SW480 (cell line): ENCODE data around the gene PNISR.

Experiments used
- DNase-seq: peaks from one replicate; pipeline ENCODE4 v3.0.0-alpha.2; 2016; ENCODE audit warnings: low spot score

Gene PNISR

DNA sequence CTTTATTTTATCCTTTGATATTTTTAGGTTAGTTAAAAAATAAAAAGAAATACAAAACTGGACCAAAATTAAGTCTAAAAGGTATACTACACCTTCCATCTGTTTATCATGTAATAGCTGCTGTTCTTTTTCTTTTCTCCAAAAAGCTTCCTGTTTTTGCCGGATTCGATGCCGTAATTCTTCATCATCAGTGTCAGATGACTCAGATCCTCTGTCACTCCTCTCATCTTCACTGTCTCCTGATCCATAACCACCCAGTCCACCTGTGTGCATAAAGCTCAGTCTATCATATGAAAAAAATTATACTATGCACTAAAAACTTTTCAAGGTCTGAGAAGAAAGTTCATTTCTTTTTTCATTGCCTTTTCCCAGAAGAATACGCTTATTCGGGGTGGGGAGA is 22.7 kb downstream of the PNISR start:
- no peak for DNase-seq

DNA sequence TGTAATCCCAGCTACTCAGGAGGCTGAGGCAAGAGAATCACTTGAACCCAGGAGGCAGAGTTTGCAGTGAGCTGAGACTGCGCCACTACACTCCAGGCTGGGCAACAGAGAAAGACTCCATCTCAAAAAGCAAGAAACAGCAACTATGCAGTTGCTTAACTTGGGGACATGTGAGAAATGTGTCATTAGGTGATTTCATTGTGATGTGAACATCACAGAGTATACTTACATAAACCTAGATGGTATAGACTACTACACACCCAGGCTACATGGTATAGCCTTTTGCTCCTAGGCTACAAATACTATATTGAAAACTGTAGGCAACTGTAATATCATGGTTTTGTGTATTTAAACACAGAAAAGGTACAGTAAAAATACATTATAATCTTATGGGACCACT is 27.8 kb downstream of the PNISR start:
- DNase-seq: no peak

- DNase-seq: peak; percentile 37
Measured at GRCh38 chr6:99393698-99394531, 31.2 kb downstream of the PNISR start, which contains the start of gene COQ3. Gene COQ3 (minus strand): TSS chr6:99394195. CDS start chr6:99394179, 16 bp downstream.

DNA sequence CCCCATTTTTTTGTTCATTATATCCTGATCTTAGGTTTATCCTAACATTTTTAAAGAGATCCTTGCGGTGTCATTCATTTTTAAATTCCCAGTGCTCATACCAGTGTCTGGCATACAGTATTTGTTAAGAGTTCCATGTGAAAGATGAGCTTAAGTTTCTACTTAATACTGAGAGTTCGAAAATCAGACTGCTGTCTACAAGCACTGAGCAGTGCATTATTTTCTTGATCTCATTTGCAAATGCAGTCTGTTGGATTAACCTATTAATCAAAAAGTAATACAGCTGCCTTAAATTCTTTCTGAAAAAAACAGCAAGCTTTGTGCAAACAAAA is 31.8 kb downstream of the PNISR start:
- DNase-seq: no peak

- no peak for DNase-seq
Measured at GRCh38 chr6:99390896-99391295, 34.2 kb downstream of the PNISR start.

DNA sequence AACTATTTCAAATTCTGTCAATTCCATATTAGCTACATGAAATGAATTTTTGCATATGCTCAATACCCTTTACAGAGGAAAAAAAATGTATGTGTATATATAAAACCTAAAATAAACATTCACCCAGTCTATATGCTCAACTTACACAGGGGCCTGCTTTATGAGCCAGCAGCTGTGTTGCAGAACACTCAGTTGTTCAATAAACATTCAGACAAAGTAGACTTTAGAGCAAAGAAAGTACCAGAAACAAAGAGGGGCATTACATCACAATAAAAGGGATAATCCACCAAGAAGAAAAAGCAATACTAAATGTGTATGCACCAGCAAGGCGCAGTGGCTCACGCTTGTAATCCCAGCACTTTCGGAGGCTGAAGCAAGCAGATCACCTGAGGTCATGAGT is 40.6 kb downstream of the PNISR start:
- DNase-seq: no peak

DNA sequence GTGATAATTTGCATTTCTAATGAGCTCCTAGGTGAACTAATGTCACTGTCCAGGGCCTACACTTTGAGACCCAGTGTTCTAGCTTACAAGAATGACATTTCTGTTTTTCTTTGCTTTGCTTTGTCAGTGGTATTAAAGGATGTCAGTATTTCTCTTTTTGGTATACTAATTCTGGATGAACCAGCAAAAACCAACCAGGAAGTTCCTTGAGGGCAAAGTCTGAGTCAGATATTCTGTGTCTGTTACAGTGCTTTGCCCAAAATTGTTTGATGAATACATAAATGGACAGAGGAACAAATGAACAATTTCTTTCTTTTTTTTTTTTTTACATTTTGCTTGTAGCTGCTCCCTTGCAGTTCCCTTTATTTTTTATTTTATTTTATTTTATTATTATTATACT is 46.5 kb downstream of the PNISR start:
- DNase-seq: no peak

DNA sequence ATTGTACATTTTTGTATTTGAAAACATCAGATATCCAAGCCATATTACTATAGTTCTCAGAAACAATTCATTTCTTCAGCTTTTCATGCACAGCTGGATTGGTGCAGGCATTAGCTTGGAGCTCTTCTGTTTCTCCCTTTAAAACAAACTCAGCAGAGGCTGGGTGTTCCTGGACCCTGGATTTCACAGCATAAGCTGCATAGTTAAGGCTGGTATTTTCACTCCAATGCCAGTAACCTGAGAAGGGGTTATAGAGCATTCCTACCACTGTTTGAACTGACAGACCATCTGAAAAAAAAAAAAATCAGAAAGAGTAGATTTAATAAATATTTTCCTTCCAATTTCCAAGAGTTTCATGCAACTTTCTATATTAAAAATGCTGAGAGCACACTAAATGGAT is 55.6 kb downstream of the PNISR start:
- no peak for DNase-seq

DNA sequence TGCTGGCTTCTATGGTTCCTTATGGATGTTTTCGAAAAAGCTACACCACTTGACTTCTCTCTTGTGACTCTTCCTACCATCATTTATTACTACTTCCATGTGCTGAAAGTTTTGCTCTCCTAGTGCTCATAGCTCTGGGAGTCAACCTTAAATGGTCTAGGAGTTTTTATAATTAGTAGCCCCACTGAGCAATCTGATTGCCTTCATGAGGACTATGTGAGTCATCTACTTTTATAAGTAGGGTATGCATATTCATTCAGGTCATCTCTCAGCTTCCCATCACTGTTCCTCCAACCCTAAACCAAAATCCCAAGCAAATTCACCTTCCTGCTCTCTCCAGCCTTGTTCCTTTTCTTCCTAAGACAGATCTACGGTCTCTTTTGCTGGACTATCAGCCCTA is 58.3 kb downstream of the PNISR start:
- no peak for DNase-seq

- no peak for DNase-seq
Measured at GRCh38 chr6:99364026-99364425, 61.1 kb downstream of the PNISR start.

- DNase-seq: no peak
Measured at GRCh38 chr6:99362678-99363268, 62.3 kb downstream of the PNISR start.

DNA sequence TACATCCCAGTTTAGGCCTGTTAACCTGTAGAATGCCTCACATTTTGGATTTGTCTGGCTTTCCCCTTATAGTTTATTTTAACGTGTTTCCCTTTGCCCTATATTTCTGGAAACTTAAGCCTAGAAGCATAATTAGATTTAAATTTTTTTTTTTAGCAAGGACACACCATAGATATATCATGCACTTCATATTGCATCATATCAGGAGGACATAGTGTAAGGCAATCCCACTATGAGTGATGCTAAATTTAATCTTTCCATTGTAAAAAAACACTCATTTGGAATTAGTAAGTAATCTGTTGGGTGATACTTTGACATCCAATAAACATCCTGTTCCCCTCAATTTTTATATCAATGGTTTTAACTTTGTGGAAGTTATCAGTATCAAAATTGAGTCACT is 65.3 kb downstream of the PNISR start:
- DNase-seq: no peak

DNA sequence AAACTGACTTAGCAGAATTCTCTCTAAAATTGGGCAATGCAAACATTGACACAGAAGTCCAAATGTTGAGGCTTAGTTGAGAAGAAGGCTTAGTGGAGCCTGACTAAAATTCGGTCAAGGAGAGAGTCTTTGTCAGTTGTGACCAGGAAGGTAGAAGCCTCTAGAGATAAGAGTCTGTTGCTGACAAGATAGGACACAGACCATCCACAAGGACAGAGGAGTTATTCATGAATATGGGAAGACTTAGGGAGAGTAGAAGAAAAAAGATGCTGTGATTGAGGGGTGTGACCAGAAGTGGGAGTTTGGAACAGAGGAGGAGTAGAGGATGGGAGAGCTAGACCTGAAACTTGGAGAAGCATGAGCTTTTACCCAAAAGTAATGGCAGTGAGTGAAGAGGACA is 68.5 kb downstream of the PNISR start:
- no peak for DNase-seq

DNA sequence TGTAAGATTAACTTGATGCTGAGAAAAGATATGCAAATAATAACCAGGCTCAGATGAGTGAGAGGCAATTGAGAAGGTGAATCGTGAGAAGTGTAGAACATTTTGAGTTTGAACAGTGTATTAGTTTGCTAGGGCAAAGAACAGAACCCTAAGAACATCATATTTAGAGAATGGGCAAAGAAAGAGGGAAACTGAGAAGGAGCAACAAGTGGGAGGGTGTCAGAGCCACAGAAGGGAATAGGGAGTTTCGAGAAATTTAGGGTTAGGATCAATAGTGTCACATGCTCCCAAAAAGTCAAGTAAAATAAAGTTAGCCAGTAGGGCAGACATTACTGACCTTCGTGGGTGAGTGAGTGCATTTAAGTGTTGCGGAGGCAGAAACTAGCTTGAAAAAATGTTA is 70.1 kb downstream of the PNISR start:
- no peak for DNase-seq

DNA sequence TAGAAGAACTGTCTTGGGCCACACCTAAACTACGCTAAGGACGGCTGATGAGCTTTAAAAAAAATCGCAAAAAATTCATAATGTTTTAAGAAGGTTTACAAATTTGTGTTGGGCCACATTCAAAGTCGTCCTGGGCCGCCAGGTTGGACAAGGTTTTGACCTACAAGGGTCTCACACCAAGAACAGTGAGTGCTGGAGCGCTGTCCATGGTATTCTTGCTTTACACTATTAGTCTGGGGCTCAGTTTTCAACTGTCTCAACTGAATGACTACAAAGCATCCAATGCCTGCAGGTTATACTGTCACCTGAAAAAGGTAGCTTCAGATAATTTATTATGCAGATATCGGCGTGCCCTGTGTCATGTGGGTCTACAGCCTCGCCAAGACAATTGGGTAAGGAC is 72.0 kb downstream of the PNISR start:
- no peak for DNase-seq

DNA sequence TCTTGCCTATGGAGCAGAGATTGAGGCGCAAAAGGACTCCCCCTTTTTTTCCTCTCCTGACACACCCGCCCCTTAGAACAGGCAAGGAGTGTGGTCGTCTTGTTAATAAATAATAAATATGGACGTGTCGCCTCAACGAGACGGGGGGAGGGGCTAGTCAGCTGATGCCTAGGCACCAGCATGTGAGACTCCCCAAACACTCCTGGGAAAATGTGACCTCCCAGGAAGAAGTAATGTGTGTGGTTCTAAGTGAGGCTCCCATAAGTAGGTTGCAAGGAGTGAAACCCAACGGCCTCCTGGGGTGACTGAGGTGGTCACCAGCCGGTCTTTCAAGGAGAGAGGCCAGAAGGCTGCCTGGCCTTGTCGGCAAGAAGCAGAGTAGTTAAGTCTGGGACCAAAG is 74.5 kb downstream of the PNISR start:
- no peak for DNase-seq

DNA sequence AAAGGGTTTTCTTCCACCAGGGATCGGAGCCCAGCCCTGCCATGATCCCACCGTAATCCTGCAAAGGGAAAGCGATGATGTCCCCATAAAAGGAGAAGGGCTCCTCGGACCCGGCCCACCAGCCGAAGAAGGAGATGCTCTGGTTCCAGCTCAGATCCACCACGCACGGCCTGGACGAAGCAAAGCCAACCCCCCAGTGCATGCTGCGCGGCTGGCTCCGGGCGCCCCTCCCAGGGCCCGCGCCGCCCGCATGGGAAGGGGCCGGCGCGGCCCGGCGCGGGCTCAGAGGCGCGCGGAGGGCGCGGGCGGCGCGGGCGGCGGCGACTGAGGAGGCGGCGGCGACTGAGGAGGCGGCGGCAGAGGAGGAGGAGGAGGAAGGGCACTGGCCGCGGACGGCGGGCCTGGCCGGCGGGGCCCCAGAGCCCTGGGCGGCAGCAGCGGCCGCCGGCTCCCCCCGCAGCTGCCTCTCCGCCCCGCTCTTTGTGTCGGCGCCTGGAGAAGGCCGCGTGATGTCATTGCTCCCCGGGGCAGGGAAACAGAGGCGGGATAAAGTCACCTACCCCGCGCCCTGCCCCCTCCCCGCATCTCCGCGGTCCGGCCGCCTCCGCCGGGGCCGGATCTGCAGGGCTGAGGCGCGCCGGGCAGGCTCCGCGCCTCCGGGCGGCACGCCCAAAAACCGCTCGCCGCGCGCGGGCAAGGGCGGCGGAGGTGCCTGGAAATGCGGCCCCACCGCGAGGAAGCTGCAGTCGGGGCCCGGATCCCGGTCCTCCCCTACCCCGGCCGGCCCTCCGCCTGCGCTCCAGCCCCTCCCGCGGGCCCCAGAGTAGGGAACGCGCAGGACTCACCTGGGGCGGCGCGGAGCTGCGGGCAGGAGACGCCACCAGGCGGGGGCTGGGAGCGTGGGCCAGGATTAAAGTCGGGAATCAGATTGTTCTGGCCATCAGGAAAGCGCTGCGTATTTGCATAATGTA is 75.7 kb downstream of the PNISR start, which contains the start of gene FAXC:
FAXC (minus strand) TSS at position 504 of the 971 bp plus-strand sequence; CDS start at position 202, 302 bp downstream.
- peak; percentile 32 for DNase-seq

- no peak for DNase-seq
Measured at GRCh38 chr6:99348288-99349170, 76.6 kb downstream of the PNISR start.
